HAP-1 (cell line): ENCODE results near the gene PLAGL2.

Experiments used
- DNase-seq, 2 experiments: peaks; one replicate each; pipeline ENCODE4 v3.0.0-alpha.2; 2016 to 2020; ENCODE audit warnings: low spot score in 2 of 2
- H3K27me3 ChIP-seq: fragments of 250-450 bp; sonication (Bioruptor Pico); 2 replicates; pipeline ENCODE4 v1.5.1; 2020; ENCODE audit warnings: low read depth, mild to moderate bottlenecking, moderate library complexity
- H3K36me3 ChIP-seq: fragments of 250-450 bp; sonication (Bioruptor Pico); replicated peaks from 2 replicates; pipeline ENCODE4 v1.5.1; 2020; ENCODE audit warnings: mild to moderate bottlenecking
- H3K4me1 ChIP-seq: fragments of 250-450 bp; sonication (Bioruptor Pico); 2 replicates; pipeline ENCODE4 v1.5.1; 2020; ENCODE audit warnings: mild to moderate bottlenecking
- H3K4me3 ChIP-seq: fragments of 250-450 bp; sonication (Bioruptor Pico); 2 replicates; pipeline ENCODE4 v1.5.1; 2020; ENCODE audit warnings: mild to moderate bottlenecking, moderate library complexity
- H3K9me3 ChIP-seq: fragments of 250-450 bp; sonication (Bioruptor Pico); 2 replicates; pipeline ENCODE4 v1.5.1; 2020; ENCODE audit warnings: mild to moderate bottlenecking, moderate library complexity
- in situ Hi-C: fragments of 300-500 bp; cut with MboI; formaldehyde crosslinking; loops from 3 replicates; pipeline ENCODE4 v1.14.3; 2020; ENCODE audit warnings: low sequenced_read_pairs, inconsistent platforms, mixed read lengths

PLAGL2 gene

GRCh38 chr20:32167552-32167951, 40.0 kb downstream of the PLAGL2 start:
- Histone ChIP-seq H3K4me1 (peaks cover 7% of the 10 kb centered on the region; the same call in 1 of the 2 replicates), H3K9me3 (no peaks in the 10 kb centered on the region), H3K36me3 (peaks cover 31% of the 10 kb centered on the region), H3K27me3 (no peaks in the 10 kb centered on the region), H3K4me3 (no peak overlapping the region)
- in situ Hi-C loops: no loop called here
- DNase-seq: no peak

DNA sequence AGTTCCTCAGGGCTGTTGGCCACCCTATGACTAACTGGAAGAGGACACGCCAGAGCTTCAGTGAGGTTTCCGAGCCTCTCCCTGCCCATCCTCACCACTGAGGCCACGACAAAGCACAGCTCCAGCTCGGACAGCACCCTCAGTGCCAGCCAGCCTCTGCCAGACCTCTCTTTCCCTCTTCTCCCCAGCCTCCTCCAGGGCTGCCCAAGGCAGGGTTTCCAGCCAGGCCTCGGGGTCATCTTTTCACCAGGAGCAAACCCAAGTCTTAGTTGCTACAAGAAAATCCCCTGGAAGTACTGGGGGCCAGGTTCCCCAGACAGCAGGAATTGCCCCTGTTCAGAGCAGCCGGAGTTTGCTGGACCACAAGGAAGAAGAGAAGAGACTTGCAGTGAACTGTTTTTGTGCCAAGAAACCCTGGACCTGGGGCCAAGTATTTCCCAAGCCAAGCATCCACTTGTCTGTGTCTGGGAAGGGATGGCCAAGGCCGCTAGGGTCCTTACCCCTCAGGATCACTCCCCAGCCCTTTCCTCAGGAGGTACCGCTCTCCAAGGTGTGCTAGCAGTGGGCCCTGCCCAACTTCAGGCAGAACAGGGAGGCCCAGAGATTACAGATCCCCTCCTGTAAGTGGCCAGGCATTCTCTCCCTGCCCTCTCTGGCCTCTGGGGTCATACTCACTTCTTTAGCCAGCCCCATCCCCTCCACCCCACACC, 41.6 kb downstream of the PLAGL2 start:
- H3K4me3 ChIP-seq: no peak overlapping the region
- H3K9me3 ChIP-seq: no peaks in the 10 kb centered on the region
- no peak for DNase-seq
- in situ Hi-C loops: no loop called here
- H3K4me1 ChIP-seq: peaks cover 7% of the 10 kb centered on the region; the same call in 1 of the 2 replicates
- peaks cover 47% of the 10 kb centered on the region for H3K36me3 ChIP-seq
- no peaks in the 10 kb centered on the region for H3K27me3 ChIP-seq

DNA sequence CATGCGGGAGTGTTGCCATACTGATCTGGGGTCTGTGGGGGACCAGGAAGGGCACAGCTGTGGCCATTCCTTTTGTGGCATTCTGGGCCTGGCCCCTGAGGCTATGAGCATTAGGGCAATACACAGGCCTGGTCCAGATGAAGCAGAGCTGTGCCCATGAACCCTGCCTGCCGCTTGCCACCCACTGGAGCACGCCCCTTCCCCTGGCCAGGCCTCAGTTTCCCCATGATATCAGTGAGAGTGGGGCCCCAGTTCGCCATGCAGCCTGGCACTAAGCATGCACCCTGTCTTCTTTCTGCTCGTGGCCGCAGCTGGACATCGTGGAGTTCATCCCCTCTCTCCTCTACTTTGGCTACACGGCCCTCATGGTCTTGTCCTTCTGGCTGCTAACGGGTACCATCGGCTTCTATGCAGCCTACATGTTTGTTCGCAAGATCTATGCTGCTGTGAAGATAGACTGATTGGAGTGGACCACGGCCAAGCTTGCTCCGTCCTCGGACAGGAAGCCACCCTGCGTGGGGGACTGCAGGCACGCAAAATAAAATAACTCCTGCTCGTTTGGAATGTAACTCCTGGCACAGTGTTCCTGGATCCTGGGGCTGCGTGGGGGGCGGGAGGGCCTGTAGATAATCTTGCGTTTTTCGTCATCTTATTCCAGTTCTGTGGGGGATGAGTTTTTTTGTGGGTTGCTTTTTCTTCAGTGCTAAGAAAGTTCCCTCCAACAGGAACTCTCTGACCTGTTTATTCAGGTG, 42.4 kb downstream of the PLAGL2 start:
- peaks cover 50% of the 10 kb centered on the region for H3K36me3 ChIP-seq
- no peaks in the 10 kb centered on the region for H3K9me3 ChIP-seq
- in situ Hi-C loops: no loop called here
- H3K4me1 ChIP-seq: peaks cover 7% of the 10 kb centered on the region; the same call in 1 of the 2 replicates
- no peak overlapping the region for H3K4me3 ChIP-seq
- no peaks in the 10 kb centered on the region for H3K27me3 ChIP-seq
- DNase-seq: no peak

GRCh38 chr20:32163951-32164350, 43.6 kb downstream of the PLAGL2 start:
- H3K27me3 ChIP-seq: no peaks in the 10 kb centered on the region
- in situ Hi-C loops: no loop called here
- H3K4me3 ChIP-seq: no peak overlapping the region
- peaks cover 62% of the 10 kb centered on the region for H3K36me3 ChIP-seq
- H3K9me3 ChIP-seq: no peaks in the 10 kb centered on the region
- H3K4me1 ChIP-seq: peaks cover 7% of the 10 kb centered on the region; the same call in 1 of the 2 replicates
- no peak for DNase-seq

- DNase-seq: no peak
- peaks cover 72% of the 10 kb centered on the region for H3K36me3 ChIP-seq
- in situ Hi-C loops: no loop called here
Observed at GRCh38 chr20:32162351-32162750, 45.2 kb downstream of the PLAGL2 start.

GRCh38 chr20:32160341-32160740, 47.2 kb downstream of the PLAGL2 start:
- Histone ChIP-seq H3K4me1 (no peaks in the 10 kb centered on the region), H3K36me3 (peaks cover 70% of the 10 kb centered on the region), H3K27me3 (no peaks in the 10 kb centered on the region), H3K4me3 (no peak overlapping the region), H3K9me3 (no peaks in the 10 kb centered on the region)
- in situ Hi-C loops: no loop called here
- DNase-seq: no peak

More at GRCh38 chr20:32162351-32162750, 45.2 kb downstream of the PLAGL2 start:
- Histone ChIP-seq H3K4me3 (no peak overlapping the region), H3K9me3 (no peaks in the 10 kb centered on the region), H3K27me3 (no peaks in the 10 kb centered on the region), H3K4me1 (no peaks in the 10 kb centered on the region)

GRCh38 chr20:32159766-32160221, 47.7 kb downstream of the PLAGL2 start:
- H3K9me3 ChIP-seq: no peaks in the 10 kb centered on the region
- H3K4me3 ChIP-seq: no peak overlapping the region
- H3K27me3 ChIP-seq: no peaks in the 10 kb centered on the region
- no peaks in the 10 kb centered on the region for H3K4me1 ChIP-seq
- H3K36me3 ChIP-seq: peaks cover 70% of the 10 kb centered on the region
- in situ Hi-C loops: no loop called here
- DNase-seq: no peak

DNA sequence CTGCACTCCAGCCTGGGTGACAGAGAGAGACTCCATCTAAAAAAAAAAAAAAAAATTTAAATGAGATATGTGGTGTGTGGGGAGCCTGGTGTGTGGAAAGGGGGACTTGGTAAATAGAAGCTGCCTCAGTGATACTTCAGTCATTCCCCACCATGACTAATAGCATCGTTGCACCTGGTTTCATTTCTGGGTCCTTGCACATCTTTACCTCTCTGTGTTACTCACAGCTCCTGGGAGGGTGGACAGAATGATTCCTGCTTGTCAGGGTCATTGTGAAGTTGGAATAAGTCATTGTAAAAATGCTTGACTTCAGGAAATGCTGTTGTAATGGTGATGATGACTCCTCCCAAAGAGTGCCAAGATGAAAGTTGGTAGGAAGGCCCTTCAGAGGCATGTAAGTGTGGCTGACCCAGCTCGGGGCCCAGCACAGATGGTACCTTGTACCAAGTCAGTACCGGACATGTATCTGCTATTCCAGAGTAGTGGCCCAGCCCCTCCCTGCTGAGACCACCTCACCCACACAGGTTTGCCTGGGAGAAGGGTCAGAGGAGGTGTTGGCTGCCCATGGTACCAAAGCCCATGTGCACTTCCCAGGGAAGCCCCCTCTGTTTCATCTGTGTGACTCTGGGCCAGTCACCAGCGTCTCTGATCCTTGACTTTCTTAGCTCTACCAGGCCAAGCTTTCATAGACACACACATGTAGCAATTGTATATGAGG, 48.4 kb downstream of the PLAGL2 start:
- H3K4me3 ChIP-seq: no peak overlapping the region
- no peaks in the 10 kb centered on the region for H3K27me3 ChIP-seq
- no peaks in the 10 kb centered on the region for H3K9me3 ChIP-seq
- H3K36me3 ChIP-seq: peaks cover 64% of the 10 kb centered on the region
- in situ Hi-C loops: no loop called here
- H3K4me1 ChIP-seq: no peaks in the 10 kb centered on the region
- DNase-seq: no peak

GRCh38 chr20:32158351-32158750, 49.2 kb downstream of the PLAGL2 start:
- no peaks in the 10 kb centered on the region for H3K9me3 ChIP-seq
- no peak overlapping the region for H3K4me3 ChIP-seq
- peaks cover 72% of the 10 kb centered on the region for H3K36me3 ChIP-seq
- in situ Hi-C loops: no loop called here
- no peaks in the 10 kb centered on the region for H3K4me1 ChIP-seq
- no peak for DNase-seq
- no peaks in the 10 kb centered on the region for H3K27me3 ChIP-seq

DNA sequence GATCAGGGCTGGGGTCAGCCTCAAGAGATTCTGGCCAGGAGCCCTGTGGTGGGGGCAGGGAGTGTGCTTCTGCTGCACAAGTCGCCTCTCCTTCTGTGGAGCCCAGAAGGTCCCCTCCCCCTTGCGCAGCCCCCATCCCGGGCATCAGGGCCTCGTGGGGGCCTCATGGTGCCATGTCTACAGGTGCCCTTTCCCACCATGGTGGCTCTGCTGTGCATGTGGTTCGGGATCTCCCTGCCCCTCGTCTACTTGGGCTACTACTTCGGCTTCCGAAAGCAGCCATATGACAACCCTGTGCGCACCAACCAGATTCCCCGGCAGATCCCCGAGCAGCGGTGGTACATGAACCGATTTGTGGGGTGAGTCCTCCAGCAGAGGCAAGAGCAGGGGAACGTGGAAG, 49.9 kb downstream of the PLAGL2 start:
- no peaks in the 10 kb centered on the region for H3K4me1 ChIP-seq
- H3K36me3 ChIP-seq: peaks cover 77% of the 10 kb centered on the region
- no peak for DNase-seq
- no peak overlapping the region for H3K4me3 ChIP-seq
- no peaks in the 10 kb centered on the region for H3K9me3 ChIP-seq
- H3K27me3 ChIP-seq: no peaks in the 10 kb centered on the region
- in situ Hi-C loops: no loop called here

GRCh38 chr20:32155017-32155981, 52.2 kb downstream of the PLAGL2 start:
- DNase-seq: peak in 1 of 2 experiments; percentile 48
- Histone ChIP-seq H3K9me3 (no peaks in the 10 kb centered on the region), H3K36me3 (peaks cover 79% of the 10 kb centered on the region), H3K27me3 (no peaks in the 10 kb centered on the region), H3K4me1 (no peaks in the 10 kb centered on the region), H3K4me3 (no peak overlapping the region)
- in situ Hi-C loops: no loop called here

GRCh38 chr20:32153771-32154170, 53.8 kb downstream of the PLAGL2 start:
- no peaks in the 10 kb centered on the region for H3K4me1 ChIP-seq
- in situ Hi-C loops: no loop called here
- no peak overlapping the region for H3K4me3 ChIP-seq
- H3K36me3 ChIP-seq: peaks cover 76% of the 10 kb centered on the region
- no peaks in the 10 kb centered on the region for H3K27me3 ChIP-seq
- no peaks in the 10 kb centered on the region for H3K9me3 ChIP-seq
- no peak for DNase-seq

- Histone ChIP-seq H3K27me3 (no peaks in the 10 kb centered on the region), H3K4me1 (no peaks in the 10 kb centered on the region), H3K36me3 (peaks cover 71% of the 10 kb centered on the region), H3K9me3 (no peaks in the 10 kb centered on the region), H3K4me3 (no peak overlapping the region)
- no peak for DNase-seq
- in situ Hi-C loops: no loop called here
Observed at GRCh38 chr20:32153156-32153665, 54.3 kb downstream of the PLAGL2 start.
